22Rv1 (cell line): ENCODE data around the gene TNFRSF1A.

Experiments used
- H3K27ac ChIP-seq: fragments of 450-650 bp; 2 replicates; pipeline ENCODE4 v1.5.1; 2017
- ZFX ChIP-seq: fragments of 450-650 bp; IDR thresholded peaks from 2 replicates; pipeline ENCODE4 v1.6.1; 2017; ENCODE audit warnings: antibody characterized with exemption, borderline replicate concordance
- TF ChIP-seq, protein P1 (sequence below): fragments of 450-650 bp; IDR thresholded peaks from 2 replicates; pipeline ENCODE4 v1.5.1; 2017; ENCODE audit warnings: mild to moderate bottlenecking

Gene TNFRSF1A

GRCh38 chr12:6338955-6339354 lies 2.9 kb downstream of the TNFRSF1A start:
- TF ChIP-seq ZFX: no peak
- TF ChIP-seq, protein P1, sequence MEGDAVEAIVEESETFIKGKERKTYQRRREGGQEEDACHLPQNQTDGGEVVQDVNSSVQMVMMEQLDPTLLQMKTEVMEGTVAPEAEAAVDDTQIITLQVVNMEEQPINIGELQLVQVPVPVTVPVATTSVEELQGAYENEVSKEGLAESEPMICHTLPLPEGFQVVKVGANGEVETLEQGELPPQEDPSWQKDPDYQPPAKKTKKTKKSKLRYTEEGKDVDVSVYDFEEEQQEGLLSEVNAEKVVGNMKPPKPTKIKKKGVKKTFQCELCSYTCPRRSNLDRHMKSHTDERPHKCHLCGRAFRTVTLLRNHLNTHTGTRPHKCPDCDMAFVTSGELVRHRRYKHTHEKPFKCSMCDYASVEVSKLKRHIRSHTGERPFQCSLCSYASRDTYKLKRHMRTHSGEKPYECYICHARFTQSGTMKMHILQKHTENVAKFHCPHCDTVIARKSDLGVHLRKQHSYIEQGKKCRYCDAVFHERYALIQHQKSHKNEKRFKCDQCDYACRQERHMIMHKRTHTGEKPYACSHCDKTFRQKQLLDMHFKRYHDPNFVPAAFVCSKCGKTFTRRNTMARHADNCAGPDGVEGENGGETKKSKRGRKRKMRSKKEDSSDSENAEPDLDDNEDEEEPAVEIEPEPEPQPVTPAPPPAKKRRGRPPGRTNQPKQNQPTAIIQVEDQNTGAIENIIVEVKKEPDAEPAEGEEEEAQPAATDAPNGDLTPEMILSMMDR: no peak
- H3K27ac ChIP-seq: peak overlapping the region; percentile 100

DNA sequence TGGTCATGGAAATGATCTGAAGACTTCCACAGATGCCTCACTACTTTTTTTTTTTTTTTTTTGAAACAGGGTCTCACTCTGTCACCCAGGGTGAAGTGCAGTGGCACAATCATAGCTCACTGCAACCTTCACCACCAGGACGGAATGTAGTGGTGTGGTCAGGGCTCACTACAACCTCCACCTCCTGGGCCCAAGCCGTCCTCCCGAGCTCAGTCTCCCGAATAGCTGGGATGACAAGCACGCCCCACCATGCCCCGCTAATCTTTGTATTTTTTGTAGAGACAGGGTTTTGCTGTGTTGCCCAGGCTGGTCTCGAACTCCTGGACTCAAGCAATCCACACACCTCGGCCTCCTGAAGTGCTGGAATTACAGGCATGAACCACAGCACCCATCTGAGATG lies 3.3 kb downstream of the TNFRSF1A start:
- H3K27ac ChIP-seq: peak overlapping the region; percentile 100

DNA sequence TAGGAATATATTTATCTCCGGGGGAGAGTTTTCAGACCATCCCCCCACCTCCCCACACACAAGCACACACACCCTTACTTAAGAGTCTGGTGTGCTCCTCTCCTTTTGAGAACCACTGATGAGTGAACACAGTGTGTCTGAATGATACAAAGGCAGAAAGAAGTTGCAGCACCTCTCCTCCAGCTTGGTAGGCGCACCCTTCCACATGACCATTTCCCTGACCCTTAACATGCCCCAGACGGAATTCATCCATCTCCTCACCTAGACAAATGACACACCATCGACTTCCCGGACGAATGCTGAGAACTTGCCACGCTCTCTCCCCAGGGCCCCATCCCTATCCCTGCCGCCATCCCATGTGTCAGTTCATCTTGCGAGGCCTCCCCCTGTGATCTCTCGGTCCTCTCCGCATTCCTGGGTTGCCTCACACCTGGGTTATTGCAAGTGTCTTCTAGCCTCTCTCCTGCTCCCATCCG lies 3.9 kb downstream of the TNFRSF1A start:
- peak overlapping the region; percentile 100 for H3K27ac ChIP-seq
- TF ChIP-seq, protein P1: no peak
- no peak for TF ChIP-seq ZFX

DNA sequence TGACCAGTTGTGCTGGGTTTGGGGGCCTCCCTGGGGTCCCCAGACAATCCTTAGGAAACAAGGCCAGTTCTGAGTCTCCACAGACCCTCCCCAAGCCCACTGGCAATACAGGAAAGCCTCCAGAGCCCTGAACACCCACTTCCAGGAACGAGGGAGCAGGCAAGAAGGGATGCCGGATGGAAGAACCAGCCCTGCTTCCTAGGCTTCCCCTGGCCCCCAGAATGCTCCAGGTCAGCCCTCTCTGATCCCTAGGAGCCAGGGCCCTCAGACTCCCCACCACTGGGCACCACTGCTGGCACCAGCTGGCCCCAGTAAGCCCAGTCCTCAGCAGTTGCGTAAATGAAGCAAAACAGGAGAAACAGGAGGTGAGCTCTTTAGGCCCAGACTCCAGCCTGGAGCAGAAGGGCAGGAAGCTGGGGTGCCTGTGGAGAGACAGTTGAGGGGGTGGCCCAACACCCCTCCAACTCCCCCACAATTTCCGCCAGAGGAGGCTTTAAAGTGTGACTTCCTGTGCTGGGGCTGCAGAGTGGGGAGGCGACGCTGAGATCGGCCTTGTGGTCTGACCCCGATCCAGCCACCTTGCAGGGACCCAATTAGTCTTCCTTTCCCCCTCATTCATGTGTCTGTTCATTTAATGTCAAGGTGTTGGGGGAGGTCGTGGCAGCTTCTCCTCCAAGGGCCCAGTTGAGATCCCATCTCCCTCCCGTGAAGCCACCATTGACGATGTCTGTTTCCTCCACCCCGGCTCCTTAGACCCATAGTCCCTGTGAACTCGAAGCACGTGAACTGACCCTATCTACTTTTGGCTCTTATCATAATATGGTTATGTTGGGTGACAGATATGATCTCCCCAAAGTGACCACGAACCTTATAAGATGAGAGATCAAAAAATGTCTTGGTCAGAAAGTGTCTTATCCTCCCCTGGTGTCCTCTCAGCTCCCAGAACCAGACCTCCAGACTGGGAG lies 4.7 kb downstream of the TNFRSF1A start:
- peak overlapping the region; percentile 100 for H3K27ac ChIP-seq
- TF ChIP-seq, protein P1: no peak
- no peak for TF ChIP-seq ZFX

DNA sequence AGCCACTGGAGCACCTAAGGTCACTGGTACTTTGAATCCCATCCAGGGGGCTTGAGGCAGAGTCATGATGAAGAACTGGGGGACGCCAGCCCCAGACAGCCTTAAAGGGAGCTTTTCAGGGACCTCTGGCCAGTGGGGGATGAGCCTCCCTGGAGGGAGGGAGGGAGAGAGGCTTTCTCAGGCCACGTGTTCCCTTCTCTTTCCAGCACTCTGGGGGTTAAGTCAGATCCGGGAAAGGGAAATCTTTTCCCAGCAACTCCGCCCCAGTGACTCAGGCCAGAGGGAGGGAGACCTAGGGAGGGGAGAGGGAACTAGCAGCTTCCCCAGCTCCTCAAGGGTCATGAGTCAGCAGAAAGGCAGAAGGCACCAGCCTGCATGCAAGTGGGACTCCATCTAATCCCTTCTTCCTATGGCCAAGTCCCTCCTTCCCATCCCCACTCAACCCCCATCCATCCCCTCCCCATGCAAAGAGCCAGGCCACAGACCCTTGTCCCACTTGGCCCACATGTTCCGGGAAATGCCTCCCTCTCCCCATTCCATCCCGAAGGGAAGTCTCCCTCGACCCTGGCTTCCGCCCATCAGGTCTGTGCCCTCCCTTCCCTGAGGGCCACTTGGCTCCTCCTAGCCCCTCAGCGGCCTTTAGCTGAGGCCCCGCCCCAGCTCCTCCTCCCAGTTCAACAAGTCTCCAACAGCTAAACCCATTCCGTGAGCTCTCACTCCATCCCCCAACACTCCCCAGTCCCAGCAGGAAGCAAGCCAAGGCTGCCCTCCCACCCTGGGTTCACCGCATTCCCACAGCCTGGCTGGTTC lies 5.6 kb downstream of the TNFRSF1A start:
- H3K27ac ChIP-seq: peak overlapping the region; percentile 100
- no peak for TF ChIP-seq ZFX
- TF ChIP-seq, protein P1: no peak

DNA sequence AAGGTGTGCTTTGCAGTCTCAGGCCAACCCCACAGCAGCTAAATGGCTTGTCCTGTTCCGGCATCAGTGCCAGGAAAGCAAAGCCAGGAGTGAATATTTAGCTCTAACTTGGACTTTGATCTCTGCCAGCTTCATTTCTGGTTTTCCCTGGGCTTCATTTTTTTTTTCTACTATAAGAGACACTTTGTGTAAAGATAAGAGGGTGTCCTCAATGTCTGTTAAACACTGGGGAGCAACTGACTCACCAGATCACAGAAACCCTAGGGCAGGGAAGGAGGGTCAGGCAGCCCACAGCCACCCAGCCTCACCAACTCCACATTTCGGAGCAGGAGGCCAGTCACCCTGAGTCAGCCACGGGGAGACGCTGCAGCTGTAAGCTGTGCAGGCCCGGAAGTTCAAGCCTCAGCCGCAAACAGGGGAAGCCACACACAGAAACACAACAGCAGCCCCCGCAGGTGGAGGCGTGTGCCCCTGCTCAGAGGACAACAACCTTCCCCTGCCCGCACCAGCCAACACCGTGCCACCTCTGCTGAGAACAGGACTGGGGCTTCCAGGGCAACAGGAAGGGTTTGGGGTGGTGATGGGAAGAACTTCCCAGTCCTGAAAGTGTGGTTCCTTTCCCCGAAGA lies 6.3 kb downstream of the TNFRSF1A start:
- peak overlapping the region; percentile 100 for H3K27ac ChIP-seq
- TF ChIP-seq, protein P1: peak; percentile 79
- TF ChIP-seq ZFX: no peak

DNA sequence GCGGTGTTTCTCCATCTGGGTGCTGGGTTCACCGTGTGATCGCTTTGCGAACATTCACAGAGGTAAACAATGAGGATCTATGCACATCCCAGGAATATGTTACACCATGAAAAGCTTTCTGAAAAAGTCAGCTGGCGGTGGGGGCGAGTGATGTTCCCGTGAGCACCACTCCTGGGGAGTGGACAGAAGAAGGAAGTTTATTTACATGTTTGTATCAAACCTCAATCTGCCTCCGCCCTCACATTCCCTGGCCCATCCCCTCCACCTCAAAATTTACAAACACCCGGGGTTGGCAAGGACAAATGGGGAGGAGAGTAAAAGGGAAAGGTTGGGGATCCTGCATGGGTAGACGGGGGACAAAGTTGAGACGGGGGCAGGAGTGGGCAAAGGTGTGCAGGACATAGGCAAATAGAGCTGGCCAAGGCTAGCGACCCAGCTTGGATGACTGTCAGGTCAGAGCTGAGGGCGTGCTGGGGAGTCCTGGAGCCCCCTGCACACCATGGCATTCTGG lies 6.9 kb downstream of the TNFRSF1A start:
- TF ChIP-seq ZFX: no peak
- TF ChIP-seq, protein P1: no peak
- H3K27ac ChIP-seq: peak overlapping the region; percentile 100
